ENCODE data around the gene LZTFL1.
A peak's percentile ranks its signal among the peaks of the same experiment; 100 is the strongest.

The LZTFL1 gene

GRCh38 chr3:45841757-45842491 is at the start of gene LZTFL1:
Gene LZTFL1, minus strand, starts transcription at chr3:45842119. Its CDS starts 128 bp downstream, at chr3:45841991.
- peak within 1 kb of the TSS; percentile 57 for H3K27ac ChIP-seq

GRCh38 chr3:45890405-45890804 is 48.5 kb upstream of the LZTFL1 start:
- no peak overlapping the region for H2AFZ ChIP-seq (ENCODE audit: low read depth)
- no peak overlapping the region for H3K4me2 ChIP-seq
- no peaks in the 10 kb centered on the region for H3K79me2 ChIP-seq (ENCODE audit: insufficient read depth, low read depth)
- TF ChIP-seq CTCF (conservative IDR thresholded peaks at IDR 0.05; ENCODE audit: low read depth, low read length): no peak
- no peak overlapping the region for H3K4me3 ChIP-seq (IDR thresholded peaks at IDR 0.05; ENCODE audit: insufficient read depth, low read depth, low read length)
- H4K20me1 ChIP-seq (ENCODE audit: insufficient read depth): no peaks in the 10 kb centered on the region
- no peak overlapping the region for H3K9ac ChIP-seq
- H3K27ac ChIP-seq: no peak overlapping the region
- H3K4me1 ChIP-seq (ENCODE audit: low read depth, poor library complexity, severe bottlenecking): no peaks in the 10 kb centered on the region
- no peaks in the 10 kb centered on the region for H3K27me3 ChIP-seq (ENCODE audit: insufficient read depth, low read depth)
- H3K36me3 ChIP-seq (ENCODE audit: insufficient read depth): no peaks in the 10 kb centered on the region

More at GRCh38 chr3:45841757-45842491, at the start of gene LZTFL1:
- no peaks in the 10 kb centered on the region for H3K27me3 ChIP-seq (ENCODE audit: insufficient read depth, low read depth)
- no peaks in the 10 kb centered on the region for H3K36me3 ChIP-seq (ENCODE audit: insufficient read depth)
- H3K9ac ChIP-seq: peak within 1 kb of the TSS; percentile 71
- H3K79me2 ChIP-seq (ENCODE audit: insufficient read depth, low read depth): no peaks in the 10 kb centered on the region
- H2AFZ ChIP-seq (ENCODE audit: low read depth): peak within 1 kb of the TSS; percentile 82
- peak within 1 kb of the TSS; percentile 93 for H3K4me3 ChIP-seq (IDR thresholded peaks at IDR 0.05; ENCODE audit: insufficient read depth, low read depth, low read length)
- no peak for TF ChIP-seq CTCF (conservative IDR thresholded peaks at IDR 0.05; ENCODE audit: low read depth, low read length)
- peaks cover 8% of the 10 kb centered on the region for H3K4me1 ChIP-seq (ENCODE audit: low read depth, poor library complexity, severe bottlenecking)
- H4K20me1 ChIP-seq (ENCODE audit: insufficient read depth): no peaks in the 10 kb centered on the region
- peak within 1 kb of the TSS; percentile 59; the same call in 1 of the 2 replicates for H3K4me2 ChIP-seq

- Histone ChIP-seq H3K27ac (no peak overlapping the region), H3K79me2 (ENCODE audit: insufficient read depth, low read depth) (no peaks in the 10 kb centered on the region), H3K9ac (no peak overlapping the region), H2AFZ (ENCODE audit: low read depth) (no peak overlapping the region), H3K36me3 (ENCODE audit: insufficient read depth) (no peaks in the 10 kb centered on the region), H3K4me1 (ENCODE audit: low read depth, poor library complexity, severe bottlenecking) (no peaks in the 10 kb centered on the region), H3K4me2 (no peak overlapping the region), H3K4me3 (IDR thresholded peaks at IDR 0.05; ENCODE audit: insufficient read depth, low read depth, low read length) (no peak overlapping the region), H3K27me3 (ENCODE audit: insufficient read depth, low read depth) (no peaks in the 10 kb centered on the region), H4K20me1 (ENCODE audit: insufficient read depth) (no peaks in the 10 kb centered on the region)
- TF ChIP-seq CTCF (conservative IDR thresholded peaks at IDR 0.05; ENCODE audit: low read depth, low read length): no peak
These were observed 47.4 kb upstream of the LZTFL1 start for GRCh38 chr3:45889337-45889736.

DNA sequence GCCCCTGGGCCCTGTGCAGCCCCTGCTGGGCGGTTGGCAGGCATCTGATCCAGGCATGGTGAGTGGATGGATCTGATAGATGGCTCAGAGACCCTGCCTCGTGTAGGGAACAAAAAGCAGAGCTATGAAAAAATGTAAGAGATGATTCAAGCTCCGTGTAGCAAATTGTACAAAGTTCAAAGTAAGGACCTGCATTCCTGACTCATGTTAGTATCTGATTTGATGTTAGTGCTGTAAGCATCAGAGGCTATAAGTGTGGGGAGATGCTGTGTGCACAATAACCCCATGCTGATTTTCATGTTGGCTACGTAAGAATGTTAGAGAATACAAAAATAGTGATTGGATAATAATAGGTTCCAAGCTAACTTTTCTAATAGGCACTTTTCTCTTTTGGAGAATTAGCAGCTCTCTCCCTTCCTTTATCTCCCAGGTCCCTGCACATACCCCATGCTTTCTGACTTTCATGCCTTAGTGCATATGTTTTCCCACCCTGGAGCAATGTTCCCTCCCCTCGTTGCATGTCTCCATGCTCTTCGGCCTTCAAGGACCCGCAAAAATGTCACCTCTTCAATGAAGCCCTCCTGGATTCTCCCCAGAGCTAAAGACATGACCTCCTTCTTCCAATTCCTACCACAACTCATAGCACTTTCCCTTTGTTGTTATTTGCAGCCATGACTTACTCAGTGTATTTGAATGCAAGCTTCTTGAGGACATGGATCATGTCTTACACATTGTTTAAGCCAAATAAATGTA is 46.0 kb upstream of the LZTFL1 start:
- Histone ChIP-seq H3K79me2 (ENCODE audit: insufficient read depth, low read depth) (no peaks in the 10 kb centered on the region), H4K20me1 (ENCODE audit: insufficient read depth) (no peaks in the 10 kb centered on the region), H3K4me3 (IDR thresholded peaks at IDR 0.05; ENCODE audit: insufficient read depth, low read depth, low read length) (no peak overlapping the region), H3K9ac (no peak overlapping the region), H3K27me3 (ENCODE audit: insufficient read depth, low read depth) (no peaks in the 10 kb centered on the region), H3K27ac (no peak overlapping the region), H3K4me1 (ENCODE audit: low read depth, poor library complexity, severe bottlenecking) (no peaks in the 10 kb centered on the region), H3K4me2 (no peak overlapping the region), H2AFZ (ENCODE audit: low read depth) (no peak overlapping the region), H3K36me3 (ENCODE audit: insufficient read depth) (no peaks in the 10 kb centered on the region)
- no peak for TF ChIP-seq CTCF (conservative IDR thresholded peaks at IDR 0.05; ENCODE audit: low read depth, low read length)
